H1 (cell line): ENCODE measurements around the gene TMEM181.

Experiments
- CTCF ChIP-seq, 3 experiments: IDR thresholded peaks; 1 replicate in 2 of 3; 2 replicates in 1 of 3; pipeline versions ENCODE4 v1.5.1 to v1.6.1; 2011; ENCODE audit warnings: low read length in 3 of 3, mild to moderate bottlenecking in 3 of 3, inconsistent platforms in 2 of 3, low read depth in 1 of 3, moderate library complexity in 1 of 3; ENCODE audit not compliant: insufficient read depth in 1 of 3; ENCODE audit errors: control extremely low read depth in 1 of 3
- POLR2AphosphoS5 ChIP-seq: IDR thresholded peaks from 2 replicates; pipeline ENCODE4 v1.6.1; 2011; ENCODE audit warnings: low read depth, low read length

DNA sequence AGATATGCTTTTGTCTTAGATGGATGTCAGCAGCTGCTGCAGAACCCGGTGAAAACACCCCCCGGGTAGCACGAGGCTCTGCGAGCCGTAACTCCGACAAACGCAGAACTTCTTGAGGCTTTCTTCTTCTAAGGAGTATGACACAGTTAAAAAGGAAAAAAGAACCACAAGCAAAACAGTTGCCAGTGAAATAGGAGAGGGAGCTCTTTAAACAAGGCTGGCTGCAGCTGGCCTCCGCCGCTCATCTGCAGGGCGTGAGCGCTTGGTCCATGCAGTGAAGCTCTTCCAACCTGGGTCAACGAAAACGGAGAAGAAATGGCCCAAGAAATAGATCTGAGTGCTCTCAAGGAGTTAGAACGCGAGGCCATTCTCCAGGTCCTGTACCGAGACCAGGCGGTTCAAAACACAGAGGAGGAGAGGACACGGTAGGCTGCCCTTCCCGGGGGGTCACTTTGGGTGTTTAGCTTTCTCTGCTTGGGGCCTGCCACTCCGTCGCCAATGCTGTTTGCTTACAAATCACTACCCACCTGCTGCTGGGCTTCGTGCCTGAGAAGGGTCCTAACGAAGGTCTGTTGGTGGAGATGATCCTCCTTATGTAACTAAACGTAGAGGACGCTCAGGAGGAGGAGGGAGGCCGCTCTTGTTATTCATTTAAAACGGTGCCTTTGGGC, 103.2 kb downstream of the TMEM181 start:
- no peak for TF ChIP-seq POLR2AphosphoS5
- TF ChIP-seq CTCF (IDR thresholded peaks at IDR 0.05; ENCODE audit: control extremely low read depth in 1 of 3, insufficient read depth in 1 of 3, low read depth in 1 of 3, low read length in 3 of 3) = no peak
